ENCODE measurements around the gene RHPN2.

The RHPN2 gene

DNA sequence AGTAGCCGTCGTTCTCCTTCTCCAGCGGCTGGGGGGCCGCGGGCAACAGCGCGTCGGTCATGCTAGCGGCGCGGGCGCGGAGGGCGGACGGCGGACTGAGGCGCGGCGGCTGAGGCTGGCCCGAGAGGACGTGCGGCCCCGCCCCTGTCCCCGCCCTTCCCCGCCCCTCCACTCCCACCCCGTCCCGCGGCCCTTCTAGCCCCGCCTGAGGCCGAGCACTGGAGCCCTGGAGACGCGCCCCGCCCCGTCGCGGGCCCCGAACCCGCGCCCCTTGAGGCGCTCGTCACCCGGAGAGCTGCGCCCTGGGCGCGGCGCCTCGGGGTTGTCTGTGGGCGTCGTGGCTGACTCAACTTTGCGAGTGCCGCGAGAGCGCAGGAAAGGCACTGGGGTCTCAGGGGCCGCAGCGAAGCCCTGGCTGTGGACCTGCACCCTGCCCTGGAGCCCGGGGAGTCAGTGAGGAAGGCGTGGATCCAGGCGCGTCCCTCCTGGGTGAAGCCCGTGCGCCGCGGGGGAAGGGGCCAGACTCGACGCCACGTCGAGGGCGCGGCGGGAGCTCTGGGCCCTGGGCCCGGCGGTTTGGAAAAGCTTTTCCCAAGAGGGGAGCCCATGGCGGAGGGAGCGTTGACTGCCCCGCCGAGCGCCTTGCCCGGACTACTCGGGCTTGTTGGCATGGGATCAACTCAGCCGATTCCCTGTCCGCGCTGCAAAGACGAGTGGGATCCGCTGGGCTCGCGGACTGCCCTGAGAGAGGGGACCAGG, at the start of gene RHPN2:
TSS of gene RHPN2 (minus strand) at position 97 of the 759 bp plus-strand sequence. CDS start at position 61, 36 bp downstream.
- DNase-seq: peak; percentile 58 to 60

DNA sequence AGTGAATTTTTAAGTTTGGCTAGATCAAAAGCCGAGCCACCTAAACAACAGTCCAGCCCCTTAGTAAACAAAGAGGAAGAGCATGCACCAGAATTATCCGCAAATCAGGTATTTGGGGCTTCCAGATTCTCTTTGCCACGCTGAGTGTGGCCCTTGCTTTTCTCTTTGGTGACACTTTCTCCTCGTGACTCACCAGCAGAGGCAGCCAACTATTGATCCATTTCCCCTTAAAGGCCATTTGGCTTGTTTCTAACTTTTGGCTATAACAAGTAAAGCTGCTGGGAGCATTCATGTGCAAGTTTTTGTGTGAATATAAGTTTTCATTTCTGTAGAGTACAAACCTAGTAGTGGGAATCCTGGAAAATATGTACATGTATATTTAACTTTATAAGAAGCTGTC, 49.6 kb upstream of the RHPN2 start:
- no peak for DNase-seq

- DNase-seq: no peak
These were observed 46.9 kb upstream of the RHPN2 start for GRCh38 chr19:33111587-33111986.

DNA sequence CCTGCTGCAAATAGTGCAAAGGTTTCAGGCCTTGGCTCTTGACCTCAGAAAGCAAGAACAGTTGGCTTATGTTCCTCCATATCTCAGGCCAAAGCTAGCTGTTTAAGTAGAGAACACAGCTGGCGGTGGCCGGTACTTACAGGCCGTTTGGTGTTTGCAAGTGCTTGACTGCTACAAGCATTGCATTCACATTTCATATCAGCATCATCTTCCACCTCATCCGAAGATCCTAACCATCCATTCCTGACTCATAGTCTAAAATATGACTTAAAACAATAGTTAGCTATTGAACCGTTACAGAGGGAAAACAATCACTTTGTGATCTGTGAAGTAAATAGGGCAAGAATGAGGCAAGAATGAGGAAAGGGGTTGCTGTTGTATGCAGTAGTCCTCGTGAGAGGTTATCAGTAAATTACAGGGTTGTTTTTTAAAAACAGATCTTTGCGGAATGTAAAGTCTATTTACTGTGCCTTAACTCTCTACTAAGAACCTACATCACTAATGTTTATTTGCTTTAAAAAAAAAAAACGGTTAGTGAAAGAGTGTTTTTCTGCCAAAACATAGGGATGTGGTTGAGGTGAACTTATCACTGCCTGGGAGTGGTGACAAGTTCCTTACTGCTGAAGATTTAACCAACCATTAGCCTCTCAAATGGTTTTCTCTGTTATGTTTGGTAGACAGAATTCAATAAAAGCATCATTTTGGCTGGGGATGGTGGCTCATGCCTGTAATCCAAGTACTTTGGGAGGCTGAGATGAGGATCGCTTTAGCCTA, 45.6 kb upstream of the RHPN2 start:
- no peak for DNase-seq

- DNase-seq: no peak
These were observed 43.5 kb upstream of the RHPN2 start for GRCh38 chr19:33108161-33108560.

DNA sequence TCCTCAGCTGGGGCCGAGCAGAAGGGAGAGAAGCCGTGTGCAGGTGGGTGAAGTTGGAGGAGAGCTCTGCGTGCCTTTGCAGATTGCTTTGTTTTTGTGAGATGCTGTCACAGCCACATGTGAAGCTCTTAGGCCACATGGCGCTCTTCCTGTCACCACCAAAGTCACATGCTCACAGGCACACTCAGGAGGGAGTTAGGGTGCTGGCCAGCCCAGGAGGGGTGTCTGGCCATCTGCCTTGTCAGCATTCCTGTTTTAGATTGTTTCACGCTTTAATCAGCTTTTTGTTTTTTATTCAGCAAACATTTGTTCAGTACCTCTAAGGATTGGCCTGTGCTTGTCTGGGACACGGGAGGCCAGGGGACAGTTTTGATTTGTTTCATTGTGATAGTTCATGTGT, 38.2 kb upstream of the RHPN2 start:
- DNase-seq: no peak

- DNase-seq: no peak
These were observed 36.4 kb upstream of the RHPN2 start for GRCh38 chr19:33100894-33101644.

GRCh38 chr19:33098055-33098534, 33.4 kb upstream of the RHPN2 start:
- DNase-seq: no peak

DNA sequence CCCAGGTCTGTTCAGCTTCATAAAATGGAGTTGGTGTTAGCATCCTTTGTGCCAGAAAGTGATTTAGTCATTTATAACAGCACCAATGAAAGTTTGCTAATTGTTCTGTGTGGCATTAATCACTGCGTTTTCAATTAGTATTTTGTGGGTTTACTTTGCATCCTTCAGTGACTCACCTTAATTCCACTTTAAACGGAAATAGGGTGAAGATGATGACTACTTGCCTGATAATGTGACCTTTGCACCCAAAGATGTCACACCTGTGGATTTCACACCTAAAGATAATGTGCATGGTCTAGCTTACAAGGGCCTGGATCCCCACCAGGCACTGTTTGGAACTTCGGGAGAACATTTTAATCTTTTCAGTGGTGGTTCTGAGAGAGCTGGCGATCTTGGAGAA, 31.3 kb upstream of the RHPN2 start:
- no peak for DNase-seq

DNA sequence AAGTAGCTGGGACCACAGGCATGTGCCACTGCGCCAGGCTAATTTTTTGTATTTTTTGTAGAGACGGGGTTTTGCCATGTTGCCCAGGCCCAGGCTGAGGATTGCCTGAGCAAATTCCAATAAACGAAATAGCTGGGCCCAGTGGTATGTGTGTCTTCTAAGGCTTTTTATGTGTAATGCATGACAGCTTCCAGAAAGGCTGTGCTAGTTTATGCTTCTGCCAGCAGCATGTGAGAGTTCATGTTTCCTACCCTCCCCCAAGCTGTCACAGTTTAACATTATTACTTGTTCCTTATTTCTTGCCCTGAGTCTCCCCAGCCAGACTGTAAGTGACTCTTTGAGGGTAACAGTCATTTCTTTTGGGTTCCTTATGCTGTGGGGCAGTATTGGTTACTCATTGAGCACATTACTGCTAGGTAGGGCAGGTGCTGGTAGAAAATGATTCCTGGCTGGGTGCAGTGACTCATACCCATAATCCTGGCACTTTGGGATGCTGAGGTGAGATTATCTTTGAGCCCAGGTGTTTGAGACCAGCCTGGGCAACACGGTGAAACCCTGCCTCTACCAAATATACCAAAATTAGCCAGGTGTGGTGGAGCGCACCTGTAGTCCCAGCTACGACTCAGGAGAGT, 29.9 kb upstream of the RHPN2 start:
- DNase-seq: no peak

GRCh38 chr19:33093420-33094210, 28.9 kb upstream of the RHPN2 start:
- no peak for DNase-seq

DNA sequence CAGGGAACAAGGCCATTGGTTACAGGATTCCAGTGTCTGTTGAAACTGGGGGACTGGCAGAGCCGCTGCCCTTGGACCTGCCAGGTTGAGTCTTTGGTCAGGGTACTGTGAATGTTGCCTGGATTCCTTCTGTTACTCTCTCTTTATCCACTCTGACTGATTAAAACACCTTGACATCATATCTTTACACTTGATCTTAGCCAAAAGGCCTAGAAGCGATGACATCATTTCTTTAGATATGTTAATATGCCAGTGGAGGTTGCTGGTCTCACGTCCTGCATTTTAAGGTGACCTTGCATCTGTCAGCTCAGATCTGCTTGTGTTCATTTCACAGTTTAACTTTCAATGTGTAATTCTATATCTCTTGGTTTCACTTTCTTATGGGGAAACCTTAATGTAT, 25.5 kb upstream of the RHPN2 start:
- DNase-seq: no peak

DNA sequence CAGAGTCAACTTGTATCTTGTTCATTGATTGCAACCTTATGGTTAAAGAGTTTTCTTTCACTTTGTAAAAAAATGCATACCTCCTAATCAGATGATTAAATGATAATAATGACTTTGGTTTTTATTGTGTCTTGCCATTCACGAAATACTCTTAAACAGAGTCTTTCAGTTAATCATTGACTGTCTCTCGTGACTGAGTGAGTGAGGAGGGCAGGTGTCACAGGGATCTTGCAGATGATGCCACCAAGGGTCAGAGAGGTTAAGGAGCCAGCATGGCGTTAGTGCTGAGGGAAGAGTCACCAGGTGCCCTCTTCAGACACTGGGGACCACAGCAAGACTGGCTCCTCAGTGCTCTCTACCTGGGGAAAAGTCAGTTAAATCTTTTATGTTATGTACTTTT, 24.3 kb upstream of the RHPN2 start:
- no peak for DNase-seq

GRCh38 chr19:33086955-33087354, 22.3 kb upstream of the RHPN2 start:
- no peak for DNase-seq

- no peak for DNase-seq
These were observed 21.0 kb upstream of the RHPN2 start for GRCh38 chr19:33085570-33086128.

DNA sequence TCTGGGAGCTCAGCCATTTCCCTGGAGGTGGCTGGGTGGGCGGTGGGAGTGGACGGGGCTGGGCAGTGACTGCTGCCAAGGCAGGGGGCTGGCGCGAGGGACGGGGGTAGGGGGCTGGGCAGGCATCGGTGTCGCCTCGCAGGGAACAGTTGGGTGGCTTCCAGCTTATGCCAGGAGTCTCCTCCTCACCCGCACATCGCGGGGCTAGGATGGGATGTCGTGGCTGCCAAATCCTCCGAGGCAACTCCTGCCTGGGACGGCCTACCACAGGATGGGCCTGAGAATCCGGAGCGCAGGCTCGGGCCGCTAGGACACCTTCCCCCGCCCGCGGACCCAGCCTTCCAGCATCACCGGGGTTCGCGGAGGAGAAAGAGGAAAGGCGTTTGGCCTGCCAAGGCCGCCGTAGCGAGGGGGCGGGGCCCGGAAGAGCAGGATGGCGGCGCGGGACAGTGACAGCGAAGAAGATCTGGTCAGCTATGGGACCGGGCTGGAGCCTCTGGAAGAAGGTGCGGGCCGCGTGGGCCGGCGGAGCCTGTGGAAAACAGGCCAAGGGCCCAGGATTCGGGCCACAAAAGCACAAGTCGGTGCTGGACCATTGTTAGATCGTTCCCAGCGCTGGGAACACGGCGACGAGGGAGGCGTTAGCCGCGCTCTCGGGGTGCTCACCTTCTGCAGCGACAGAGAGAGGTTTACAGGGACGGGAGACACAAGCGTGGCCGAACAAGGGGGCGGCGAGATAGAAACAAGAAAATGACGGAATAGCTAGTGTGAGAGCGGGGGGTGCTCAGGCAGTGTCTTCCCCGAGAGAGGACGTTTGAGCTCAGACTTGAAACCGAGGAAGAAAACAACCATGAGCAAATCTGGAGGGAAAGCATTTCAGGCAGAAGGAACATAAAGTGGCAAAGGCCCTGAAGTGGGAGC, 16.3 kb upstream of the RHPN2 start, which contains the start of gene GPATCH1:
TSS of gene GPATCH1 (plus strand) at position 421 of the 921 bp plus-strand sequence. CDS start at position 434, 13 bp downstream.
- DNase-seq: peak; percentile 76 to 84

DNA sequence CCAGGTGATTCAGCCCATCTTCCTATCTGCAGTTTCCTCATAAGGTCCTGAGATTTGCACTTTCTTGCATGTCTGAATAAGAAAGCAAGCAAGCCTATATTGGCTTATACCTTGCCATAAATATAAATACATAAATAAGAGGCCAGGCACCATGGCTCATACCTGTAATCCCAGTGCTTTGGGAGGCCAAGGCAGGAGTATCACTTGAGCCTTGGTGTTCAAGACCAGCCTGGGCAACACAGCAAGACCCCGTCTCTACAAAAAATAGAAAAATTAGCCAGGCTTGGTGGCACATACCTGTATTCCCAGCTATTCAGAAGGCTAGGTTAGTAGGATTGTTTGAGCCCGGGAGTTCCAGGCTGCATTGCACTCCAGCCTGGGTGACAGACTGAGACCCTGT, 10.8 kb upstream of the RHPN2 start:
- DNase-seq: no peak

- DNase-seq: no peak
These were observed 7.2 kb upstream of the RHPN2 start for GRCh38 chr19:33071887-33072286.

- DNase-seq: no peak
These were observed 2.4 kb upstream of the RHPN2 start for GRCh38 chr19:33067121-33067520.

DNA sequence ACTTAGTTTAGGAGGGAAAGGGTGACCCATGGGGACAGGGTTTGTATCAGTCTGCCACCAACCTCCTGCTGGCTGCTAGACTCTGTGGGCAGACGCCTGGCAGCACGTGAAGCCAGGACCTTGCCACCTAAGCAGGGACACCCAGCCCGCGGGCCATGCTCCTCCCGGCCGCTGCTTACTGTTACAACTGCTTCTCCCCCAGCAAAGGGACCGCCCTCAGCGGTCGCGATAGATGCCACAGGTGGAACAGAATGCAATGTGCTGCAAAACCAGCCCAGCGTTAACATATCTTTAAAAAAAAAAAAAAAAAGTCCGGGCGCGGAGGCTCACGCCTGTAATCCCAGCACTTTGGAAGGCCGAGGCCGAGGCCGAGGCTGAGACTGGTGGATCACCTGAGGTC, 1.9 kb upstream of the RHPN2 start:
- DNase-seq: no peak

GRCh38 chr19:33064458-33064791, 263 bp downstream of the RHPN2 start:
- DNase-seq: peak; percentile 16 to 17
